ACC112 (cell line): ENCODE measurements around the gene CTTNBP2NL.
"Not testable (repeated sequence)": the region's sequence is repeated elsewhere in the genome, so short reads cannot be mapped to it uniquely, and the experiment has no call there.

Experiments
- H2AFZ ChIP-seq: fragments of 200-600 bp; sonication (generic); one replicate; pipeline ENCODE4 v1.6.0; 2017; ENCODE audit warnings: antibody characterized with exemption, low read length; ENCODE audit not compliant: unreplicated experiment
- H3K27ac ChIP-seq: fragments of 200-600 bp; sonication (generic); 2 replicates; pipeline ENCODE4 v1.5.1; 2014; ENCODE audit warnings: low read depth, mild to moderate bottlenecking, antibody characterized with exemption, low read length, moderate library complexity
- H3K27me3 ChIP-seq: fragments of 200-600 bp; sonication (generic); 2 replicates; pipeline ENCODE4 v1.6.1; 2014; ENCODE audit warnings: mild to moderate bottlenecking, antibody characterized with exemption, low read length, moderate library complexity, mixed read lengths; ENCODE audit not compliant: insufficient read depth
- H3K36me3 ChIP-seq: fragments of 200-600 bp; sonication (generic); 2 replicates; pipeline ENCODE4 v1.6.1; 2016; ENCODE audit warnings: mild to moderate bottlenecking, antibody characterized with exemption, low read length, moderate library complexity, mixed read lengths; ENCODE audit not compliant: insufficient read depth
- H3K4me1 ChIP-seq: fragments of 200-600 bp; sonication (generic); one replicate; pipeline ENCODE4 v1.6.1; 2016; ENCODE audit warnings: low read length, mixed read lengths; ENCODE audit not compliant: insufficient read depth, unreplicated experiment, control insufficient read depth
- H3K4me3 ChIP-seq: fragments of 200-600 bp; sonication (generic); 2 replicates; pipeline ENCODE4 v1.5.1; 2014; ENCODE audit warnings: mild to moderate bottlenecking, low read depth, low read length
- H3K79me2 ChIP-seq: fragments of 200-600 bp; sonication (generic); one replicate; pipeline ENCODE4 v1.6.0; 2016; ENCODE audit warnings: low read length; ENCODE audit not compliant: control insufficient read depth, unreplicated experiment, insufficient read depth

The CTTNBP2NL gene

GRCh38 chr1:112386731-112387346 is 9.2 kb upstream of the CTTNBP2NL start:
- H3K4me3 ChIP-seq: no peak overlapping the region
- peaks cover 6% of the 10 kb centered on the region; the same call in 1 of the 2 replicates for H3K27me3 ChIP-seq
- no peak overlapping the region for H2AFZ ChIP-seq

GRCh38 chr1:112387807-112388206 is 8.2 kb upstream of the CTTNBP2NL start:
- Histone ChIP-seq H3K27ac (no peak overlapping the region), H3K79me2 (peaks cover 11% of the 10 kb centered on the region)

More at GRCh38 chr1:112386731-112387346, 9.2 kb upstream of the CTTNBP2NL start:
- peaks cover 6% of the 10 kb centered on the region for H3K79me2 ChIP-seq
- H3K4me1 ChIP-seq: peaks cover 24% of the 10 kb centered on the region
- no peaks in the 10 kb centered on the region for H3K36me3 ChIP-seq
- H3K27ac ChIP-seq: no peak overlapping the region

GRCh38 chr1:112388436-112388835 is 7.6 kb upstream of the CTTNBP2NL start:
- Histone ChIP-seq H3K36me3 (no peaks in the 10 kb centered on the region), H3K4me3 (peak overlapping the region; percentile 16; the same call in 1 of the 2 replicates), H3K79me2 (peaks cover 15% of the 10 kb centered on the region), H3K4me1 (peaks cover 37% of the 10 kb centered on the region), H2AFZ (peak overlapping the region; percentile 86), H3K27ac (peak overlapping the region; percentile 63), H3K27me3 (peaks cover 6% of the 10 kb centered on the region; the same call in 1 of the 2 replicates)

More at GRCh38 chr1:112387807-112388206, 8.2 kb upstream of the CTTNBP2NL start:
- Histone ChIP-seq H3K36me3 (no peaks in the 10 kb centered on the region), H3K4me3 (no peak overlapping the region), H2AFZ (no peak overlapping the region), H3K4me1 (peaks cover 32% of the 10 kb centered on the region), H3K27me3 (peaks cover 6% of the 10 kb centered on the region; the same call in 1 of the 2 replicates)

- Histone ChIP-seq H2AFZ (peak overlapping the region; percentile 71), H3K27me3 (no peaks in the 10 kb centered on the region), H3K4me3 (no peak overlapping the region), H3K79me2 (peaks cover 15% of the 10 kb centered on the region), H3K4me1 (peaks cover 45% of the 10 kb centered on the region), H3K36me3 (no peaks in the 10 kb centered on the region), H3K27ac (peak overlapping the region; percentile 26; the same call in 1 of the 2 replicates)
These were observed 6.3 kb upstream of the CTTNBP2NL start for GRCh38 chr1:112389689-112390088.

GRCh38 chr1:112390335-112390734 is 5.7 kb upstream of the CTTNBP2NL start:
- not testable (repeated sequence) for H3K27ac ChIP-seq, H2AFZ ChIP-seq, H3K27me3 ChIP-seq, H3K4me3 ChIP-seq, H3K36me3 ChIP-seq
- peaks cover 51% of the 10 kb centered on the region for H3K4me1 ChIP-seq
- H3K79me2 ChIP-seq: peaks cover 15% of the 10 kb centered on the region

- peak overlapping the region; percentile 97 for H2AFZ ChIP-seq
- H3K4me1 ChIP-seq: peaks cover 55% of the 10 kb centered on the region
- H3K36me3 ChIP-seq: no peaks in the 10 kb centered on the region
- peak overlapping the region; percentile 79 for H3K27ac ChIP-seq
- no peaks in the 10 kb centered on the region for H3K27me3 ChIP-seq
- peaks cover 20% of the 10 kb centered on the region for H3K79me2 ChIP-seq
- H3K4me3 ChIP-seq: peak overlapping the region; percentile 77
These were observed 5.0 kb upstream of the CTTNBP2NL start for GRCh38 chr1:112390775-112391602.

GRCh38 chr1:112391603-112391940 is 4.4 kb upstream of the CTTNBP2NL start:
- peak overlapping the region; percentile 77 for H3K4me3 ChIP-seq
- H3K27ac ChIP-seq: peak overlapping the region; percentile 79
- no peaks in the 10 kb centered on the region for H3K36me3 ChIP-seq
- H3K79me2 ChIP-seq: peaks cover 26% of the 10 kb centered on the region
- no peaks in the 10 kb centered on the region for H3K27me3 ChIP-seq
- peaks cover 55% of the 10 kb centered on the region for H3K4me1 ChIP-seq
- peak overlapping the region; percentile 97 for H2AFZ ChIP-seq

GRCh38 chr1:112393631-112393974 is 2.4 kb upstream of the CTTNBP2NL start:
- Histone ChIP-seq H3K36me3 (no peaks in the 10 kb centered on the region), H3K79me2 (peaks cover 46% of the 10 kb centered on the region), H3K4me1 (peaks cover 61% of the 10 kb centered on the region), H3K27ac (peak overlapping the region; percentile 94), H3K4me3 (peak overlapping the region; percentile 18), H2AFZ (peak overlapping the region; percentile 67), H3K27me3 (no peaks in the 10 kb centered on the region)

GRCh38 chr1:112394743-112395062 is 1.3 kb upstream of the CTTNBP2NL start:
- no peaks in the 10 kb centered on the region for H3K27me3 ChIP-seq
- H3K79me2 ChIP-seq: peaks cover 55% of the 10 kb centered on the region
- peak overlapping the region; percentile 94 for H3K27ac ChIP-seq
- peaks cover 57% of the 10 kb centered on the region for H3K4me1 ChIP-seq
- no peaks in the 10 kb centered on the region for H3K36me3 ChIP-seq
- peak overlapping the region; percentile 98 for H3K4me3 ChIP-seq
- peak overlapping the region; percentile 9 for H2AFZ ChIP-seq

GRCh38 chr1:112395256-112395820 is 676 bp upstream of the CTTNBP2NL start:
- Histone ChIP-seq H3K4me3 (peak overlapping the region; percentile 98), H3K27ac (peak overlapping the region; percentile 94), H3K36me3 (no peaks in the 10 kb centered on the region), H2AFZ (peak overlapping the region; percentile 99), H3K4me1 (peaks cover 54% of the 10 kb centered on the region), H3K79me2 (peaks cover 61% of the 10 kb centered on the region), H3K27me3 (no peaks in the 10 kb centered on the region)
